Measurements from ENCODE around the gene FIS1. TPM values are rescaled to one million over a fixed set of nuclear protein-coding genes. Genes with fewer than 3 reads are reported as not detected.
A peak's percentile ranks its signal among the peaks of the same experiment; 100 is the strongest.

FIS1 gene
- total and polyA plus RNA-seq, 10 of the 15 experiments (the other 5 are each of a cell fraction or from before 2014, with no cell fraction given) = 83.4 to 149 (median 108) TPM

DNA sequence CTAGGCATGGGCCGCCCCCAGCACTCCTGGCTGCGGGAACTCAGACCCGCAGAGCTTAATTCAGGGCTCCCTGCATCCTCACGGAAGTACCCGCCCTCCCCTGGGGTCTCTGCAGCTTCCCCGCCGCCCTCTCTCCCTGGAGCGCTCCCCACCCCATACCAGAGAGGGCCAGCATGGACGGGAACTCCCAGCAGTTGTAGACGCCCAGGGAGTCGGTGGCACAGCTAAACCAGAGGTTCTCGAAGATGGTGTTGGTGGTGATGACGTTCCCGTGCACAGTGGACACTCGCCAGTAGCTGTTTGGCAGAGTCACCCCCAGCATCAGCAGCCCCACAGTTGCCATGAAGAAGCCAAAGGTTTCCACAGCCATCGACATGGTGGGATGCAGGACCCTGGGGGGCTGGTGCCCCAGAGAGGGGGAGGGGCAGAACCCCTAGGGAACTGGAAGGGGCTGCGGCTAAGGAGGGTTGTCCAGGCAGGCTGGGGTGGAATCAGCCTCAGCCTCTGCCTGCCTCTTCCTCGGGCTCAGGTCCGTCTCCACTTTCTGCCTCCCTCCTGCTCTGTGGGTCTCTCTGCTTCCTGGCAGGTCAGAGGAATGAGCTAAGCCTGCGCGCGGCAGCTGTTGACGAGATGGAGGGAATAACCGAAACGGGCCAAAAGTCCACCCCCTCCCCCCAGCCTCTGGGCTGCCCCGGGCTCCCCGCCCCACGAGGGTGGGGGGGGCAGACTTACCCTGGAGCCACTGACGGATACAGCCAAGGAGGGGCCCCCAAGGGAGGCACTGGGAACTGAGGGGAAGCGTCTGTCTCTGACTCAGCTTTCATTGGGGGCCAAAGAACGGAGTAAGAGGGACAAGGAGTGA, 7.4 kb downstream of the FIS1 start, which contains the start of gene CLDN15:
Gene CLDN15 (minus strand): TSS at position 597 of the 862 bp plus-strand sequence. CDS start 221 bp downstream, at position 376.
- intact Hi-C loops (cut with micrococcal nuclease; ENCODE audit: unreplicated experiment) = no loop called here
- H2AFZ ChIP-seq (ENCODE audit: control insufficient read depth, low read depth, low read length) = no peak within 1 kb of the TSS
- H3K27ac ChIP-seq (ENCODE audit: control insufficient read depth, insufficient read depth) = no peak within 1 kb of the TSS
- no peak within 1 kb of the TSS for H3K9ac ChIP-seq (ENCODE audit: control insufficient read depth, insufficient read depth, low read length)
- FAIRE-seq (no peak), ATAC-seq (no peak), DNase-seq (ENCODE audit: low read depth, low spot score) (no peak)
- H3K9me3 ChIP-seq (replicated peaks; ENCODE audit: control insufficient read depth, insufficient read depth, low read length) = no peaks in the 10 kb centered on the region
- 68% methylated on average over 15 of the region's 31 CpGs for WGBS (ENCODE audit: insufficient coverage, insufficient replicate concordance, low lambda C conversion rate, missing lambda C conversion rate)
- H3K27me3 ChIP-seq (replicated peaks in 1 of 2; ENCODE audit: control insufficient read depth in 2 of 2, insufficient read depth in 2 of 2, low read length in 1 of 2) = no peaks in the 10 kb centered on the region
- no peak within 1 kb of the TSS for H3K4me3 ChIP-seq
- no TSS peak for BruUV-seq (replicated peaks)
- ChIA-PET CTCF (interaction anchor here (1.5 to 1.6 kb wide), 2 partner anchors 45 to 93 kb away, joined by 4 to 5 read pairs; no protein-coding TSS in a partner anchor), RAD21 (ENCODE audit: unreplicated experiment) (interaction anchor here (1.1 kb wide), 1 partner anchor 93 kb away, joined by 7 read pairs; no protein-coding TSS in a partner anchor), SMC1A (ENCODE audit: uncharacterized antibody, unreplicated experiment) (no interaction called here), POLR2A (no interaction called here)
- no peaks in the 10 kb centered on the region for H4K20me1 ChIP-seq (ENCODE audit: control insufficient read depth, insufficient read depth)
- H3K79me2 ChIP-seq (ENCODE audit: control insufficient read depth, insufficient read depth, low read length) = no peaks in the 10 kb centered on the region; the same call in 1 of the 2 replicates
- H3K4me2 ChIP-seq (ENCODE audit: control insufficient read depth, insufficient read depth) = no peak within 1 kb of the TSS
- H3K4me1 ChIP-seq (ENCODE audit: control insufficient read depth, insufficient read depth, low read length) = no peaks in the 10 kb centered on the region
- in situ Hi-C loops (cut with MboI) = no loop called here
- peaks cover 0 to 14% of the 10 kb centered on the region in 2 experiments; a peak in 3 of 4 replicates for H3K36me3 ChIP-seq (ENCODE audit: control insufficient read depth in 2 of 2, insufficient read depth in 2 of 2, low read length in 1 of 2)
- no peak for TF ChIP-seq SMC3 (IDR thresholded peaks at IDR 0.05; ENCODE audit: borderline replicate concordance, low read length)
- TF ChIP-seq, protein P1, sequence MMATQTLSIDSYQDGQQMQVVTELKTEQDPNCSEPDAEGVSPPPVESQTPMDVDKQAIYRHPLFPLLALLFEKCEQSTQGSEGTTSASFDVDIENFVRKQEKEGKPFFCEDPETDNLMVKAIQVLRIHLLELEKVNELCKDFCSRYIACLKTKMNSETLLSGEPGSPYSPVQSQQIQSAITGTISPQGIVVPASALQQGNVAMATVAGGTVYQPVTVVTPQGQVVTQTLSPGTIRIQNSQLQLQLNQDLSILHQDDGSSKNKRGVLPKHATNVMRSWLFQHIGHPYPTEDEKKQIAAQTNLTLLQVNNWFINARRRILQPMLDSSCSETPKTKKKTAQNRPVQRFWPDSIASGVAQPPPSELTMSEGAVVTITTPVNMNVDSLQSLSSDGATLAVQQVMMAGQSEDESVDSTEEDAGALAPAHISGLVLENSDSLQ (IDR thresholded peaks at IDR 0.05) = no peak
- TF ChIP-seq BACH1 (IDR thresholded peaks at IDR 0.05; ENCODE audit: borderline replicate concordance) = no peak
- TF ChIP-seq POLR2A (IDR thresholded peaks at IDR 0.05; ENCODE audit: low read depth, low read length) = 0 out of 2 replicates have a peak, but pooled peaks have one; percentile 36
- TF ChIP-seq, protein P2, sequence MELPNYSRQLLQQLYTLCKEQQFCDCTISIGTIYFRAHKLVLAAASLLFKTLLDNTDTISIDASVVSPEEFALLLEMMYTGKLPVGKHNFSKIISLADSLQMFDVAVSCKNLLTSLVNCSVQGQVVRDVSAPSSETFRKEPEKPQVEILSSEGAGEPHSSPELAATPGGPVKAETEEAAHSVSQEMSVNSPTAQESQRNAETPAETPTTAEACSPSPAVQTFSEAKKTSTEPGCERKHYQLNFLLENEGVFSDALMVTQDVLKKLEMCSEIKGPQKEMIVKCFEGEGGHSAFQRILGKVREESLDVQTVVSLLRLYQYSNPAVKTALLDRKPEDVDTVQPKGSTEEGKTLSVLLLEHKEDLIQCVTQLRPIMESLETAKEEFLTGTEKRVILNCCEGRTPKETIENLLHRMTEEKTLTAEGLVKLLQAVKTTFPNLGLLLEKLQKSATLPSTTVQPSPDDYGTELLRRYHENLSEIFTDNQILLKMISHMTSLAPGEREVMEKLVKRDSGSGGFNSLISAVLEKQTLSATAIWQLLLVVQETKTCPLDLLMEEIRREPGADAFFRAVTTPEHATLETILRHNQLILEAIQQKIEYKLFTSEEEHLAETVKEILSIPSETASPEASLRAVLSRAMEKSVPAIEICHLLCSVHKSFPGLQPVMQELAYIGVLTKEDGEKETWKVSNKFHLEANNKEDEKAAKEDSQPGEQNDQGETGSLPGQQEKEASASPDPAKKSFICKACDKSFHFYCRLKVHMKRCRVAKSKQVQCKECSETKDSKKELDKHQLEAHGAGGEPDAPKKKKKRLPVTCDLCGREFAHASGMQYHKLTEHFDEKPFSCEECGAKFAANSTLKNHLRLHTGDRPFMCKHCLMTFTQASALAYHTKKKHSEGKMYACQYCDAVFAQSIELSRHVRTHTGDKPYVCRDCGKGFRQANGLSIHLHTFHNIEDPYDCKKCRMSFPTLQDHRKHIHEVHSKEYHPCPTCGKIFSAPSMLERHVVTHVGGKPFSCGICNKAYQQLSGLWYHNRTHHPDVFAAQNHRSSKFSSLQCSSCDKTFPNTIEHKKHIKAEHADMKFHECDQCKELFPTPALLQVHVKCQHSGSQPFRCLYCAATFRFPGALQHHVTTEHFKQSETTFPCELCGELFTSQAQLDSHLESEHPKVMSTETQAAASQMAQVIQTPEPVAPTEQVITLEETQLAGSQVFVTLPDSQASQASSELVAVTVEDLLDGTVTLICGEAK (IDR thresholded peaks at IDR 0.05; ENCODE audit: borderline replicate concordance) = no peak
